ENCODE data around the gene ANKLE1.

ANKLE1 gene

GRCh38 chr19:17281391-17282304 lies at the start of gene ANKLE1:
TSS of gene ANKLE1 (plus strand) at chr19:17281901. CDS start at chr19:17281921, 20 bp downstream.
- intact Hi-C loops (cut with DNase I), result loop anchor here (10.0 kb wide), 1 partner anchor 207 kb away; the partner anchor contains the start of genes HAUS8 and MYO9B
- peak in 30 of 42 donors; percentile 9 to 66 (median 38) for DNase-seq

GRCh38 chr19:17232258-17232657 lies 49.4 kb upstream of the ANKLE1 start:
- intact Hi-C loops (cut with DNase I), result loop anchor here (10.0 kb wide), 1 partner anchor 167 kb away; no protein-coding TSS in a partner anchor
- no peak for DNase-seq

- DNase-seq, result peak in 36 of 42 donors; percentile 23 to 80 (median 56)
- intact Hi-C loops (cut with DNase I), result loop anchor here (10.0 kb wide), 1 partner anchor 170 kb away; no protein-coding TSS in a partner anchor
Measured at GRCh38 chr19:17234911-17235299, 46.8 kb upstream of the ANKLE1 start.

- DNase-seq, result peak in 41 of 42 donors; percentile 62 to 93 (median 82)
- intact Hi-C loops (cut with DNase I), result loop anchor here (10.0 kb wide), 1 partner anchor 171 kb away; no protein-coding TSS in a partner anchor
Measured at GRCh38 chr19:17235300-17235970, 46.3 kb upstream of the ANKLE1 start.

GRCh38 chr19:17235971-17236777 lies 45.5 kb upstream of the ANKLE1 start:
- peak in 1 of 42 donors; percentile 20 for DNase-seq
- intact Hi-C loops (cut with DNase I), result loop anchor here (10.0 kb wide), 1 partner anchor 171 kb away; no protein-coding TSS in a partner anchor

- intact Hi-C loops (cut with DNase I), result loop anchor here (10.0 kb wide), 1 partner anchor 172 kb away; no protein-coding TSS in a partner anchor
Measured at GRCh38 chr19:17236811-17237543, 44.7 kb upstream of the ANKLE1 start.

GRCh38 chr19:17237747-17238706 lies 43.7 kb upstream of the ANKLE1 start:
- intact Hi-C loops (cut with DNase I), result loop anchor here (10.0 kb wide), 1 partner anchor 173 kb away; no protein-coding TSS in a partner anchor

More at GRCh38 chr19:17236811-17237543, 44.7 kb upstream of the ANKLE1 start:
- no peak for DNase-seq

GRCh38 chr19:17240062-17240752 lies 41.5 kb upstream of the ANKLE1 start:
- DNase-seq, result no peak
- intact Hi-C loops (cut with DNase I), result no loop called here

More at GRCh38 chr19:17237747-17238706, 43.7 kb upstream of the ANKLE1 start:
- no peak for DNase-seq

GRCh38 chr19:17240826-17241399 lies 40.8 kb upstream of the ANKLE1 start:
- intact Hi-C loops (cut with DNase I), result no loop called here
- DNase-seq, result no peak

GRCh38 chr19:17242431-17243208 lies 39.1 kb upstream of the ANKLE1 start:
- intact Hi-C loops (cut with DNase I), result no loop called here
- DNase-seq, result no peak

GRCh38 chr19:17243211-17243829 lies 38.4 kb upstream of the ANKLE1 start:
- DNase-seq, result no peak
- intact Hi-C loops (cut with DNase I), result no loop called here

GRCh38 chr19:17243830-17244617 lies 37.7 kb upstream of the ANKLE1 start:
- DNase-seq, result peak in 4 of 42 donors; percentile 43 to 47 (median 44)

GRCh38 chr19:17244618-17245534 lies 36.8 kb upstream of the ANKLE1 start:
- intact Hi-C loops (cut with DNase I), result no loop called here
- DNase-seq, result peak in 6 of 42 donors; percentile 31 to 56 (median 52)

More at GRCh38 chr19:17243830-17244617, 37.7 kb upstream of the ANKLE1 start:
- intact Hi-C loops (cut with DNase I), result no loop called here

Data from head of caudate nucleus (tissue), 42 donors.